NCI-H146 treated with DMSO at 0.1 percent for 48 hours (cell line): Measurements from ENCODE around the gene HECTD4.
"Not testable (repeated sequence)": the region's sequence is repeated elsewhere in the genome, so short reads cannot be mapped to it uniquely, and the experiment has no call there.

ENCODE experiments used
- DNase-seq: peaks from one replicate; lab custom pipeline; 2025; ENCODE audit not compliant: unreplicated experiment; lab: John Stamatoyannopoulos, UW

Gene HECTD4

DNA sequence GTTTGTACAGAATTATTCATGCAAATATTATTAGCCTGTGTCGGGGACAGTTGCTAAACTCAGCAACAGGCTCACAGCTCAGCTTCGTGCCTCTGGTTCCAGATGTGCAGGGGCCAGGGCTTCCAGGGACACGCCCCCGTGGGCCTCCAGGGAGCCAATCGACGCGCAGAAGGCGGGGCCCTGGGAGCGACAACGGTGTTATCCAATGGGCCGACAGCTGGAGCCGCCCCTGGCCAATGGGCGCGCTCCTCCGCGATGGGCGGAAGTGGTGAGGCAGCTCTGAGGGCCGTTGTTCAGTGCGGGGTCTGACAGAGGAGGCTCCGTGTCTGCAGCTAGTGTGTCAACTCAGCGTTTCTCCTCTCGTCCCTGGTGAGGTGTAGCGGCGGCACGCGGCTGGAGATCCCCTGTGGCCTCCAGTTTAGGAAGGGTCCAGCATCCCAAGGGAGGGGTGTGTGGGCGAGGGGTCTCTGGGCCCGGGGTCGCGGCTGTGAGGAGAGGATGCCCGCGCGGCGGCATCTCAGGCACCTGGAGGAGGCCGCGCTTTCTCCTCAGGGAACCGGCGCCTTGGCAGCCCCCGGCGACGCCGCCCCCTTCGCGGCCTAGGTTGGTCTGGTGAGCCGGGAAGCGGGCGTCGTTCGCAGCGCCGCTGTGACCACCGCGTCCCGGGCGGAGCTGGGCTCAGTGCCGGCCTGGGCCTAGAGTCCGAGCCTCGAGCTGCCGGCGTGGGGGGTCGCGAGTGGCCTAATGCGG is 256.8 kb downstream of the HECTD4 start, which contains the start of gene TRAFD1:
TRAFD1 (plus strand) TSS at position 311 of the 750 bp plus-strand sequence. CDS start 4,963 bp downstream, outside the sequence.
- peak; percentile 87 for DNase-seq

GRCh38 chr12:112124918-112125249 is 257.3 kb downstream of the HECTD4 start:
- DNase-seq, result no peak

- peak; percentile 21 for DNase-seq
Observed at GRCh38 chr12:112122823-112123690, 259.2 kb downstream of the HECTD4 start.

GRCh38 chr12:112121780-112122565 is 260.3 kb downstream of the HECTD4 start:
- no peak for DNase-seq

GRCh38 chr12:112117685-112118084 is 264.5 kb downstream of the HECTD4 start:
- DNase-seq, result no peak

GRCh38 chr12:112116232-112117060 is 265.8 kb downstream of the HECTD4 start:
- DNase-seq, result peak; percentile 85

GRCh38 chr12:112115259-112116045 is 266.8 kb downstream of the HECTD4 start:
- DNase-seq, result no peak

DNA sequence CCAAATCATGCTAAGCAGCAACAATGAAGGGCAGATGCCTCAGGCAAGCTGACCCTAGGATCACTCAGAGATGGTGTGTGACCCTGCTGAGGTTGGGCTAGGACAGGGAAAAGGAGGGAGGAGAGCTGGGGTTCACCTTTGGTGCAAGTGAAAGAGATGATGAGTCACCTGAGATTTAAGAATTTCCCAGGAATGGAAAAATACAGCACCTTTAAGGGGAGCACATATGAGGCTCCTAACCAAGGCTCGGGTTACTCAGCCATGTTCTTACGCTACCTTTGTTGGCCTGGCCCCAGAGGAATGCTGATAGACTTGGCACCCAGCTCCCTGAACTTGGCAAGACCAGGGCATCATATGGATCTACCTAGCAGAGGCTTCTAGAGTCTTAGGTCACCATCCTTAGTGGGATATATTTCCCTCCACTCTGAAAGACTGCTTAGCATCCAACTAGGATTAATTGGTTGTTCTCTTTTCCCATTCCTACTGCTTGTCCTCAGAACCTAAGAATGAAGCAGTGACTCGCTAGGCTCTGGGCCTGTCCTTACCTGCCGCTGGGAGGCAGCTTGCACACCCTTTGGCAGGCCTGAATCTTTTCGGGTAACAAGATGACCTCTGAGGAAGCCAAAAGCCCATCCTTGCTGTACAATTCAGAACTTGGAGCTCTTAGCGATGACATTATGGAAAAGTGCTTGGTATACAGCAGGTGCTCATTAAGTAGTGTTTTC is 269.7 kb downstream of the HECTD4 start:
- DNase-seq, result no peak

GRCh38 chr12:112111931-112112330 is 270.3 kb downstream of the HECTD4 start:
- no peak for DNase-seq

DNA sequence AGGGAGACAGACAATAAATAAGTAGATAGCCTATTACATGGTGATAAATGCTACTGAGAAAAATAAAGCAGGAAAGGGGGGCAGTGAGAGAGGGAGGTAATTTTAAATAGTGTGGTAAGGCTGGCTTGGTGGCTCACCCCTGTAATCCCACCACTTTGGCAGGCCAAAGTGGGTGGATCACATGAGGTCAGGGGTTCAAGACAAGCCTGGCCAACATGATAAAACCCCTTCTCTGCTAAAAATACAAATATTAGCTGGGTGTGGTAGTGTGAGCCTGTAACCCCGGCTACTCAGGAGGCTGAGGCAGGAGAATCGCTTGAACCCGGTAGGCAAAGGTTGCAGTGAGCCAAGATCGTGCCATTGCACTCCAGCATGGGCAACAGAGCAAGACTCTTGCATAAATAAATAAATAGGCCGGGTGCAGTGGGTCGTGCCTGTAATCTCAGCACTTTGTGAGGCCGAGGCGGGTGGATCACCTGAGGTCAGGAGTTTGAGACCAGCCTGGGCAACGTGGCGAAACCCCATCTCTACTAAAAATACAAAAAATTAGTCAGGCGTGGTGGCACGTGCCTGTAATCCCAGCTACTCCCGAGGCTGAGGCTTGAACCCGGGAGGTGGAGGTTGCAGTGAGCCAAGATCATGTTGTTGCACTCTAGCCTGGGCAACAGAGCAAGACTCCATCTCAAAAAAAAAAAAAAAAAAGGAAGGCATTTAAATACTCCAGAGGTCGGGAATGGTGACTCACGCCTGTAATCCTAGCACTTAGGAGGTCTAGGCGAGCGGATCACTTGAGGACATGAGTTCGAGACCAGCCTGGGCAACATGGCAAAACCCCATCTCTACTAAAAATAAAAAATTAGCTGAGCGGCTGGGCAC is 271.2 kb downstream of the HECTD4 start:
- not testable (repeated sequence) for DNase-seq
